Endothelial cell of umbilical vein (primary cell): ENCODE data around the gene HBP1. TPM values are rescaled to one million over a fixed set of nuclear protein-coding genes. Genes with fewer than 3 reads are reported as not detected.

Experiments
- BruUV-seq: library from RNA; stranded (reverse); fragments of 400-500 nt; replicated peaks from 2 replicates; lab custom pipeline; 2021; lab: Mats Ljungman, UMichigan
- CTCF ChIA-PET: fragments of 300-600, 350-600 bp; sonication (Branson Sonifier 250); formaldehyde crosslinking; loops from one replicate; lab custom pipeline; 2021; ENCODE audit warnings: antibody characterized with exemption, inconsistent platforms; lab: Charles Lee
- POLR2A ChIA-PET: fragments of 300-600, 350-600 bp; sonication (Branson Sonifier 250); formaldehyde crosslinking; loops from one replicate; lab custom pipeline; 2021; ENCODE audit warnings: antibody characterized with exemption, inconsistent platforms; lab: Charles Lee
- DNase-seq: peaks from one replicate; pipeline ENCODE4 v3.0.0-alpha.2; 2011; ENCODE audit warnings: low read depth, low spot score
- FAIRE-seq: peaks from 2 replicates; lab custom pipeline; 2011; peaks lifted over from hg19 to GRCh38; lab: Jason Lieb, UNC
- H2AFZ ChIP-seq: 2 replicates; pipeline ENCODE4 v1.6.0; 2012; ENCODE audit warnings: low read depth, low read length, control low read depth, inconsistent platforms
- H3K27ac ChIP-seq: 2 replicates; pipeline ENCODE4 v1.5.1; 2011; ENCODE audit warnings: low read depth, mild to moderate bottlenecking, control low read depth, low read length, moderate library complexity; ENCODE audit not compliant: insufficient read depth
- H3K27me3 ChIP-seq, 2 experiments: 2 replicates each; pipeline versions ENCODE4 v1.6.0 to v1.6.1; 2011; ENCODE audit warnings: low read length in 2 of 2, mixed read lengths in 1 of 2; ENCODE audit not compliant: control insufficient read depth in 2 of 2, insufficient read depth in 2 of 2
- H3K36me3 ChIP-seq, 2 experiments: 2 replicates in 1 of 2; 3 replicates in 1 of 2; pipeline ENCODE4 v1.5.1; 2011; ENCODE audit warnings: low read length in 2 of 2, mild to moderate bottlenecking in 1 of 2, moderate library complexity in 1 of 2; ENCODE audit not compliant: control insufficient read depth in 2 of 2, insufficient read depth in 2 of 2; ENCODE audit errors: extremely low read depth in 1 of 2
- H3K4me1 ChIP-seq: 3 replicates; pipeline ENCODE4 v1.5.1; 2011; ENCODE audit warnings: mild to moderate bottlenecking, low read length; ENCODE audit not compliant: control insufficient read depth, insufficient read depth; ENCODE audit errors: extremely low read depth
- H3K4me2 ChIP-seq: 2 replicates; pipeline ENCODE4 v1.6.1; 2011; ENCODE audit warnings: low read length, control low read depth, mixed read lengths; ENCODE audit not compliant: insufficient read depth
- H3K4me3 ChIP-seq, 3 experiments: fragments of 200-600 bp in 1 of 3; sonication (generic), shearing (Covaris generic) in 1 of 3; replicated peaks in 1 of 3; 2 replicates each; pipeline ENCODE4 v1.5.1; 2011 to 2016; ENCODE audit warnings: control low read depth in 3 of 3, low read length in 3 of 3, mild to moderate bottlenecking in 2 of 3, inconsistent platforms in 1 of 3, low read depth in 1 of 3, moderate library complexity in 1 of 3; ENCODE audit not compliant: insufficient read depth in 1 of 3
- H3K79me2 ChIP-seq: 2 replicates; pipeline ENCODE4 v1.6.0; 2012; ENCODE audit warnings: low read length, inconsistent platforms; ENCODE audit not compliant: control insufficient read depth, insufficient read depth
- H3K9ac ChIP-seq: replicated peaks from 2 replicates; pipeline ENCODE3; 2011; ENCODE audit warnings: low read length, control low read depth; ENCODE audit not compliant: insufficient read depth; ENCODE audit errors: extremely low read depth
- H3K9me1 ChIP-seq: replicated peaks from 3 replicates; pipeline ENCODE4 v1.6.0; 2011; ENCODE audit warnings: mild to moderate bottlenecking, low read length; ENCODE audit not compliant: control insufficient read depth, insufficient read depth; ENCODE audit errors: extremely low read depth
- H3K9me3 ChIP-seq: replicated peaks from 2 replicates; pipeline ENCODE4 v1.5.1; 2012; ENCODE audit warnings: low read length, inconsistent platforms; ENCODE audit not compliant: control insufficient read depth, insufficient read depth
- H4K20me1 ChIP-seq: replicated peaks from 2 replicates; pipeline ENCODE3; 2011; ENCODE audit warnings: mild to moderate bottlenecking, low read length; ENCODE audit not compliant: control insufficient read depth, insufficient read depth; ENCODE audit errors: extremely low read depth
- CTCF ChIP-seq, 2 donors: IDR thresholded peaks; 1 replicate in 1 of 2; 2 replicates in 1 of 2; pipeline ENCODE4 v1.5.1; 2011; ENCODE audit warnings: low read length in 2 of 2, mild to moderate bottlenecking in 2 of 2, moderate library complexity in 2 of 2, control low read depth in 1 of 2, inconsistent platforms in 1 of 2, low read depth in 1 of 2; ENCODE audit not compliant: insufficient read depth in 1 of 2; ENCODE audit errors: extremely low read depth in 1 of 2
- EZH2 ChIP-seq: IDR thresholded peaks from 2 replicates; pipeline ENCODE4 v1.6.1; 2012; ENCODE audit warnings: borderline replicate concordance, low read depth, mild to moderate bottlenecking, moderate library complexity, low read length, inconsistent platforms; ENCODE audit not compliant: severe bottlenecking
- FOS ChIP-seq: IDR thresholded peaks from 2 replicates; pipeline ENCODE4 v1.6.1; 2011; ENCODE audit warnings: mild to moderate bottlenecking, low read length, moderate library complexity, borderline replicate concordance; ENCODE audit not compliant: insufficient read depth
- GATA2 ChIP-seq: IDR thresholded peaks from 2 replicates; pipeline ENCODE4 v1.7.0; 2011; ENCODE audit warnings: low read depth, mild to moderate bottlenecking, moderate library complexity, mixed read lengths, low read length; ENCODE audit not compliant: insufficient read length, insufficient read depth
- JUN ChIP-seq: IDR thresholded peaks from 2 replicates; pipeline ENCODE4 v1.6.1; 2011; ENCODE audit warnings: borderline replicate concordance, low read depth; ENCODE audit not compliant: insufficient read length, insufficient read depth
- MAX ChIP-seq: IDR thresholded peaks from 2 replicates; pipeline ENCODE4 v1.6.1; 2011; ENCODE audit not compliant: insufficient read depth, insufficient read length
- MYC ChIP-seq: IDR thresholded peaks from one replicate; pipeline ENCODE4 v1.6.1; 2011; ENCODE audit warnings: mild to moderate bottlenecking, low read depth, low read length
- POLR2A ChIP-seq: IDR thresholded peaks from 2 replicates; pipeline ENCODE4 v1.6.1; 2012; ENCODE audit warnings: low read depth, mild to moderate bottlenecking, control low read depth, low read length
- POLR2AphosphoS5 ChIP-seq: IDR thresholded peaks from 2 replicates; pipeline ENCODE4 v1.6.1; 2012; ENCODE audit warnings: low read depth, mild to moderate bottlenecking, control low read depth, low read length, moderate library complexity; ENCODE audit not compliant: insufficient read depth
- dilution Hi-C: fragments of 300-500 bp; cut with MboI; formaldehyde crosslinking; loops from one replicate; pipeline ENCODE4 v1.15.0; 2019; ENCODE audit warnings: low sequenced_read_pairs; ENCODE audit not compliant: extremely low pct_ligation_motif_present
- intact Hi-C: fragments of 100-400 bp; cut with micrococcal nuclease; formaldehyde crosslinking; loops from one replicate; pipeline ENCODE4 v1.10.0; 2022
- polyA plus RNA-seq, 4 experiments: library from polyadenylated mRNA; depleted of rRNA in 3 of 4; stranded (reverse) in 3 of 4; unstranded in 1 of 4; fragments of >200 nt; gene quantifications; 2 replicates each; pipeline versions ENCODE4 v1.2.1 to v1.2.3, GENCODE V29; 2011 to 2012; ENCODE audit warnings: missing spikeins in 1 of 4
- total RNA-seq: library from RNA; stranded (reverse); gene quantifications from 2 replicates; pipeline ENCODE4 v1.2.3, GENCODE V29; 2021

The HBP1 gene
- total and polyA plus RNA-seq, 2 donors (not counting 3 experiments of a cell fraction or from before 2014, with no cell fraction given): 49.6 to 63.4 TPM

DNA sequence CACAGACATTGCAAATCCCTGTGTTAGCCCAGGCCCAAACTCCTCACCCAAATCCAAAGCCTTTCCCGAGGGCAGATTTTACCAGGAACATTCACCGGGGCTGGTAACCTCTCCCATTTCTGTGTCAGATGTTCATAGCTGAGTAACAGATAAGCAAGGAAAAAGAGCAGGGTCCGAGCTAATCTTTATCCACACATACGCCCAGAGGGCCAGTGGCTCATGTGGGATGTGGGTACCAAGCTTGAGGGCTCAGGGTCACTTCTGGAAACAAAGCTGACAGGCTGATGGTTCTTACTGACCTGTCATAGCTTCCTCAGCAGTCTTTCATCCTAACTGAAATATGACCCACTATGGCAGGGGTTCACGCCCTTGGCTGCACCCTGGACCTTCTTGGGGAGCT lies 39.8 kb downstream of the HBP1 start:
- H3K27me3 ChIP-seq: no peaks in the 10 kb centered on the region
- H3K4me3 ChIP-seq: no peak overlapping the region
- ChIA-PET POLR2A (no interaction called here), CTCF (interaction anchor here (0.9 to 1.5 kb wide), 3 partner anchors 293 to 671 kb away, joined by 3 to 4 read pairs (median 3); no protein-coding TSS in a partner anchor)
- TF ChIP-seq MAX: no peak
- no peak for TF ChIP-seq EZH2
- no peak for TF ChIP-seq CTCF (IDR thresholded peaks at IDR 0.05; ENCODE audit: extremely low read depth in 1 of 2, insufficient read depth in 1 of 2, low read depth in 1 of 2, low read length in 2 of 2)
- no peak for TF ChIP-seq MYC
- TF ChIP-seq JUN: no peak
- TF ChIP-seq POLR2A: no peak
- TF ChIP-seq FOS: no peak
- no peak for TF ChIP-seq POLR2AphosphoS5
- no peak for TF ChIP-seq GATA2
- no peaks in the 10 kb centered on the region for H3K9me3 ChIP-seq
- H3K36me3 ChIP-seq: peaks cover 0 to 8% of the 10 kb centered on the region in 2 experiments
- H3K9me1 ChIP-seq: no peaks in the 10 kb centered on the region
- H3K4me2 ChIP-seq: no peak overlapping the region
- no peak overlapping the region for H2AFZ ChIP-seq
- BruUV-seq: no TSS peak
- intact Hi-C loops (no loop called here), dilution Hi-C loops (no loop called here)
- H3K27ac ChIP-seq: no peak overlapping the region
- no peaks in the 10 kb centered on the region for H4K20me1 ChIP-seq
- FAIRE-seq: no peak
- no peaks in the 10 kb centered on the region for H3K4me1 ChIP-seq
- no peak for DNase-seq
- no peaks in the 10 kb centered on the region for H3K79me2 ChIP-seq
- H3K9ac ChIP-seq: no peak overlapping the region
